Bronchial epithelial cell (primary cell): ENCODE measurements around the gene PLAAT4. TPM values are rescaled to one million over a fixed set of nuclear protein-coding genes. Genes with fewer than 3 reads are reported as not detected.
"Not testable (repeated sequence)": the region's sequence is repeated elsewhere in the genome, so short reads cannot be mapped to it uniquely, and the experiment has no call there.

Experiments used
- DNase-seq: peaks from one replicate; pipeline ENCODE4 v3.0.0-alpha.2; 2010; ENCODE audit warnings: low read depth
- FAIRE-seq: peaks from 2 replicates; lab custom pipeline; 2011; peaks lifted over from hg19 to GRCh38; lab: Jason Lieb, UNC
- H3K27me3 ChIP-seq: 2 replicates; pipeline ENCODE4 v1.5.1; 2011; ENCODE audit warnings: low read length; ENCODE audit not compliant: control insufficient read depth, insufficient read depth
- H3K36me3 ChIP-seq: 2 replicates; pipeline ENCODE4 v1.5.1; 2011; ENCODE audit warnings: low read length; ENCODE audit not compliant: control insufficient read depth, insufficient read depth
- H3K4me3 ChIP-seq: 2 replicates; pipeline ENCODE4 v1.5.1; 2011; ENCODE audit warnings: mild to moderate bottlenecking, low read depth, low read length, control low read depth
- CTCF ChIP-seq: IDR thresholded peaks from 2 replicates; pipeline ENCODE4 v1.5.1; 2011; ENCODE audit warnings: mild to moderate bottlenecking, moderate library complexity, low read length, control low read depth, inconsistent platforms; ENCODE audit not compliant: insufficient read depth, severe bottlenecking
- total RNA-seq: library from RNA; depleted of rRNA; stranded (reverse); fragments of >200 nt; gene quantifications from 2 replicates; pipeline ENCODE4 v1.2.1, GENCODE V29; 2014

Gene PLAAT4
- total RNA-seq, 1 donor from 2014 or later = 0.79 TPM

- DNase-seq (no peak), FAIRE-seq (no peak)
- Histone ChIP-seq H3K27me3 (no peaks in the 10 kb centered on the region), H3K36me3 (no peaks in the 10 kb centered on the region), H3K4me3 (no peak overlapping the region)
- no peak for TF ChIP-seq CTCF
Observed at GRCh38 chr11:63572026-63572688, 35.5 kb downstream of the PLAAT4 start.

- Histone ChIP-seq H3K4me3 (peak overlapping the region; percentile 2), H3K27me3 (no peaks in the 10 kb centered on the region), H3K36me3 (no peaks in the 10 kb centered on the region)
- peak; percentile 33 for DNase-seq
- peak; percentile 58 for FAIRE-seq
- TF ChIP-seq CTCF = no peak
Observed at GRCh38 chr11:63573881-63574855, 37.6 kb downstream of the PLAAT4 start.

GRCh38 chr11:63574856-63575602 lies 38.4 kb downstream of the PLAAT4 start:
- H3K4me3 ChIP-seq = no peak overlapping the region
- FAIRE-seq = peak; percentile 55
- TF ChIP-seq CTCF = no peak
- peak; percentile 37 for DNase-seq
- no peaks in the 10 kb centered on the region for H3K36me3 ChIP-seq
- H3K27me3 ChIP-seq = no peaks in the 10 kb centered on the region

GRCh38 chr11:63578882-63579281 lies 42.3 kb downstream of the PLAAT4 start:
- FAIRE-seq, H3K36me3 ChIP-seq, H3K4me3 ChIP-seq, DNase-seq, H3K27me3 ChIP-seq: not testable (repeated sequence)

GRCh38 chr11:63581224-63581623 lies 44.6 kb downstream of the PLAAT4 start:
- not testable (repeated sequence) for H3K36me3 ChIP-seq, FAIRE-seq, DNase-seq, H3K27me3 ChIP-seq, H3K4me3 ChIP-seq

- H3K27me3 ChIP-seq = no peaks in the 10 kb centered on the region
- H3K4me3 ChIP-seq = no peak overlapping the region
- no peaks in the 10 kb centered on the region for H3K36me3 ChIP-seq
- FAIRE-seq = no peak
- TF ChIP-seq CTCF = no peak
- no peak for DNase-seq
Observed at GRCh38 chr11:63583357-63583677, 46.7 kb downstream of the PLAAT4 start.
